Epithelial cell of esophagus (primary cell): ENCODE results near the gene TPO.

ENCODE experiments used
- DNase-seq: peaks from one replicate; pipeline ENCODE4 v3.0.0; 2010; ENCODE audit warnings: low read depth
- H3K4me3 ChIP-seq: 2 replicates; pipeline ENCODE4 v1.5.1; 2011; ENCODE audit warnings: mild to moderate bottlenecking, low read length, control low read depth
- CTCF ChIP-seq: IDR thresholded peaks from 2 replicates; pipeline ENCODE4 v1.5.1; 2011; ENCODE audit warnings: low read depth, mild to moderate bottlenecking, low read length, control low read depth, inconsistent platforms; ENCODE audit not compliant: insufficient read depth; ENCODE audit errors: missing control alignments

The TPO gene

GRCh38 chr2:1588978-1589621 lies 175.8 kb downstream of the TPO start:
- no peak for TF ChIP-seq CTCF
- H3K4me3 ChIP-seq, result no peak overlapping the region
- DNase-seq, result no peak

GRCh38 chr2:1590596-1591460 lies 177.6 kb downstream of the TPO start:
- no peak overlapping the region for H3K4me3 ChIP-seq
- no peak for DNase-seq
- no peak for TF ChIP-seq CTCF

GRCh38 chr2:1591461-1591770 lies 178.2 kb downstream of the TPO start:
- no peak overlapping the region for H3K4me3 ChIP-seq
- no peak for TF ChIP-seq CTCF
- DNase-seq, result no peak
